LNCAP (cell line): ENCODE measurements around the gene BTBD1.

Experiments used
- TF ChIP-seq, protein P1 (sequence below): fragments of 450-650 bp; IDR thresholded peaks from 2 replicates; pipeline ENCODE4 v1.5.1; 2017; ENCODE audit warnings: mild to moderate bottlenecking

BTBD1 gene

DNA sequence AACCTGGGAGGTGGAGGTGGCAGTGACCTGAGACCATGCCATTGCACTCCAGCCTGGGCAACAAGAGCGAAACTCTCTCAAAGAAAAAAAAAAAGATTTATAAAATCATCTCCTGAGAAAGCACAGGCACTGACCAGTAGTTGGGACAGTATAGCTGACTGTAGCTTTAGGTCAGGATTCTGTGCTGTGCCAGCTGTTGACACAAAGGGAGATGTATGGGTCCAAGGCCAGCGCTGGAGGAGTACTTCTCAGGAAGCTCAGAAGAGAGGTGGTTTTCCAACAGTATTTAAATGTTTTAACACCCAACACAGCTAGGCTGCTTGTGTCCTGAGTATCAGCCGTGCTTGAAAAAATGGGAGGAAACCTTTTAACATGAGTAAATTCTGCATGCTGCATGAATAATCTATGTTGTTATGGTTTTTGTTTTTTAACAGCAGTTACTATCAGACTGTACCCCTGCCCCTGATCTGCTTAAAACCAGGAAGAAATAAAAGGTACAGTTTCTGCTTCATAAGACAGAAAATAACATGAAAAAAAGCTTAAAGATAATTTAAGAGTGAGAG, 74.5 kb downstream of the BTBD1 start:
- TF ChIP-seq, protein P1, sequence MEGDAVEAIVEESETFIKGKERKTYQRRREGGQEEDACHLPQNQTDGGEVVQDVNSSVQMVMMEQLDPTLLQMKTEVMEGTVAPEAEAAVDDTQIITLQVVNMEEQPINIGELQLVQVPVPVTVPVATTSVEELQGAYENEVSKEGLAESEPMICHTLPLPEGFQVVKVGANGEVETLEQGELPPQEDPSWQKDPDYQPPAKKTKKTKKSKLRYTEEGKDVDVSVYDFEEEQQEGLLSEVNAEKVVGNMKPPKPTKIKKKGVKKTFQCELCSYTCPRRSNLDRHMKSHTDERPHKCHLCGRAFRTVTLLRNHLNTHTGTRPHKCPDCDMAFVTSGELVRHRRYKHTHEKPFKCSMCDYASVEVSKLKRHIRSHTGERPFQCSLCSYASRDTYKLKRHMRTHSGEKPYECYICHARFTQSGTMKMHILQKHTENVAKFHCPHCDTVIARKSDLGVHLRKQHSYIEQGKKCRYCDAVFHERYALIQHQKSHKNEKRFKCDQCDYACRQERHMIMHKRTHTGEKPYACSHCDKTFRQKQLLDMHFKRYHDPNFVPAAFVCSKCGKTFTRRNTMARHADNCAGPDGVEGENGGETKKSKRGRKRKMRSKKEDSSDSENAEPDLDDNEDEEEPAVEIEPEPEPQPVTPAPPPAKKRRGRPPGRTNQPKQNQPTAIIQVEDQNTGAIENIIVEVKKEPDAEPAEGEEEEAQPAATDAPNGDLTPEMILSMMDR, result no peak

DNA sequence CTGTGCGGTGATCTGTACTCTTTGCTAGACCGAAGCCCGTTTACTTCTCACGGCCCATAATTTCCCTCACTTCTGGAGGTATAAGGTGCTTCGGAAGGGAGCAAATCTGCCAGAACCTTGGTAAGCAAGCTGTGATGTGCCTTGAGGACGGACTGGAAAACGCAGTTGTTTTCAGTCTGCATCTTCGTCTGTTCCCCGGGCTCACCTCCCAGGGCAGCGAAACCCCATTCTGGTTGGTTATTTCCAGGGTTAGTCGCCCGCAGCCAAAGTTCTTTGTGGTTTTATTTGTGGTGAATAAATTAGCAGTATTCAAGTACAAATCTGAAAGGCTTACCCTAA, 80.6 kb downstream of the BTBD1 start:
- TF ChIP-seq, protein P1, result no peak

DNA sequence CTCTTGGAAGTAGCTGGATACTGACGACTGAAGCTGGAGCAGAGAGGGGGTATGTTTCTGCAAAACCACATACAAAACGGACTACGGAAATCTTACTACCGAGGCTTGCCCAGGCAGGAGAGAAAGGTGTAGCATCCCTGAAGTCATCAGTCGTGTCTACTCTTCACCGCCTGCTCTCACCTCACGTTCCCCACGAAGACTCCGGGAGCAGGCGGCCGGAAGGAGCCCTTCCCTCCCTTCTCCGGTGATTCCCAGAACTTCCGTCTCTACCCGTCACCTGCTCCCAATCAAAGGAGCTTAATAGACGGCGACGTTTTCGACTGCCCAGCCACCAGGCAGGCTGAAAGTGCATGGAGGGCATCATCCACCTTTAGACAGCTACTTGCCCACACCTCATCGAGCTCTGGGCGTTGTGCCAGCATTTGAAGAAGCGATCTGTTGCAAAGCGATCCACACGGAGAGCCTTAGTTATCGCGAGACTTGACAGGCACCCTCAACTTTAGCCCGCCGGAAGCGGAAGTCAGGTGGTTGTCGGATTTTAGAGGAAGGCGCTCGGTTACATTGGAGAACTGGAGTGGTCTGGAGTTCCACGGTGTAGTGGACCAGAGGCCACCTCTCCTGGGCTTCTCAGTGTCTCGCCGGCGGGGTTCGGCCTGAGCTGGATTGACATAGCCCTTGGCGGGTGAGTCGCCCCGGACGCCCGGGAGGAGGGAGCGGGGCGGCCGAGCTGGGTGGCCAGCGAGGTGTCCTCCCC, 81.2 kb downstream of the BTBD1 start, which contains the start of gene RAMAC:
RAMAC (plus strand) TSS at position 523 of the 754 bp plus-strand sequence. CDS start 2,809 bp downstream, outside the sequence.
- TF ChIP-seq, protein P1, result no peak

GRCh38 chr15:82980981-82981380, 86.1 kb downstream of the BTBD1 start:
- TF ChIP-seq, protein P1, result no peak

GRCh38 chr15:82979726-82980125, 87.3 kb downstream of the BTBD1 start:
- TF ChIP-seq, protein P1, result no peak

GRCh38 chr15:82978438-82978837, 88.6 kb downstream of the BTBD1 start:
- TF ChIP-seq, protein P1, result no peak

GRCh38 chr15:82977076-82977475, 90.0 kb downstream of the BTBD1 start:
- TF ChIP-seq, protein P1, result no peak
